Fibroblast of skin of left biceps (primary cell): ENCODE data around the gene MAPRE3.
"Not testable (repeated sequence)": the region's sequence is repeated elsewhere in the genome, so short reads cannot be mapped to it uniquely, and the experiment has no call there.

ENCODE experiments used
- DNase-seq, 2 experiments: peaks; one replicate each; pipeline ENCODE4 v3.0.0-alpha.2; 2013; ENCODE audit warnings: low read depth in 2 of 2

The MAPRE3 gene

GRCh38 chr2:27070653-27071276 lies 100.3 kb downstream of the MAPRE3 start:
- DNase-seq: no peak

GRCh38 chr2:27071277-27071989 lies 101.0 kb downstream of the MAPRE3 start, which contains the start of gene OST4:
Gene OST4, minus strand, starts transcription at chr2:27071654.
- DNase-seq: peak; percentile 78 to 85

GRCh38 chr2:27071990-27072830 lies 101.8 kb downstream of the MAPRE3 start:
- peak; percentile 82 to 84 for DNase-seq

- DNase-seq: no peak
Observed at GRCh38 chr2:27072920-27073319, 102.5 kb downstream of the MAPRE3 start.

- no peak for DNase-seq
Observed at GRCh38 chr2:27073782-27074181, 103.3 kb downstream of the MAPRE3 start.

- DNase-seq: no peak
Observed at GRCh38 chr2:27074738-27075565, 104.5 kb downstream of the MAPRE3 start.

GRCh38 chr2:27075566-27075871 lies 105.1 kb downstream of the MAPRE3 start:
- DNase-seq: not testable (repeated sequence)

- DNase-seq: no peak
Observed at GRCh38 chr2:27076323-27076722, 105.9 kb downstream of the MAPRE3 start.
